ENCODE data around the gene SFI1. TPM values are rescaled to one million over a fixed set of nuclear protein-coding genes. Genes with fewer than 3 reads are reported as not detected.

The SFI1 gene
- total RNA-seq, 1 donor from 2014 or later, result 13.6 TPM

DNA sequence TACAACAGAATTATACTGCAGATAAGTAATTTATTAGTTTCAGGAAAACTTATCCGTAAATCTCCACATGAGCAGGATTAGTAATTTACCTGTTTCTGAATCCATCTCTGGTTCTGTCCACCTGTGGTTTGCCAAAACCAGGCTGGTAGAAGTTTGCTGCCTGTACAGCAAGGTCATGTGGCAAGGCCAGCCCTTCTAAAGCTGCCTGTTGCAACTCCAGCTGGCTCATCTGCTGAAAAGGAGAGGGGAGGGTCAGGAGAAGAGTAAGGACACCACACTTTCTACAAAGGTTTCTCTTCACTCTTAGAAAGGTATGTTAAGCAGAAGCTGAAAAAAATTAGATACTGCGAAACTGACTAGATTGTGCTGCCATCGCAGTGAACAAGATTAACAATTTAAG lies 49.0 kb upstream of the SFI1 start:
- no peak for FAIRE-seq

DNA sequence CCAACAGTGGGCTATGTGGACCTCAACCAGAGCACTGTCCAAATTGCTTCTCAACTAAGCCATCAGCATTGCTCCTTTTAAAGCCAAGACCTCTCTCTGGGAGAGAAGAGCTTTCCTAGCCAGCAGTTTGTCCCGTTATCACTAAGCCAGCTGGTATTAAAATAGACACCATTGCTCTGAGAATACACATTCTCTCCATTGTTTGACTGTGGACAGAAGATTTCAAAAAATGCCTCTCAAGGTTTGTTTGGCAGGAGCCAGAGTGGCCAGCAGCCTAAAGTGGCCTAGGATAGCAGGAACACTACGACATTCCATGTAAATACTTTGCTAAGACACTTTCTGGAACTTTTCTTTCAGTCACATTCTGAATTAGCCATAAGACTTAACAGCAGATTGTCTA lies 48.0 kb upstream of the SFI1 start:
- DNase-seq (ENCODE audit: low read depth) (no peak), FAIRE-seq (no peak)
- H3K79me2 ChIP-seq (ENCODE audit: insufficient read depth, low read length), result no peaks in the 10 kb centered on the region
- Mint-ChIP-seq H3K9me3 (ENCODE audit: unreplicated experiment) (no peaks in the 10 kb centered on the region), H3K4me1 (ENCODE audit: low read depth, unreplicated experiment) (peaks cover 7% of the 10 kb centered on the region), H3K36me3 (ENCODE audit: low read depth, unreplicated experiment) (peaks cover 16% of the 10 kb centered on the region), H3K27ac (ENCODE audit: unreplicated experiment) (no peak overlapping the region), H3K4me3 (ENCODE audit: unreplicated experiment) (no peak overlapping the region), H3K27me3 (ENCODE audit: low read depth, unreplicated experiment) (no peaks in the 10 kb centered on the region)
- no peak overlapping the region for H3K27ac ChIP-seq (ENCODE audit: low read depth, low read length)
- no peaks in the 10 kb centered on the region for H3K9me3 ChIP-seq (ENCODE audit: insufficient read depth, low read depth, low read length)
- no peaks in the 10 kb centered on the region for H3K4me1 ChIP-seq (ENCODE audit: insufficient read depth, low read length)
- TF ChIP-seq, protein P1, sequence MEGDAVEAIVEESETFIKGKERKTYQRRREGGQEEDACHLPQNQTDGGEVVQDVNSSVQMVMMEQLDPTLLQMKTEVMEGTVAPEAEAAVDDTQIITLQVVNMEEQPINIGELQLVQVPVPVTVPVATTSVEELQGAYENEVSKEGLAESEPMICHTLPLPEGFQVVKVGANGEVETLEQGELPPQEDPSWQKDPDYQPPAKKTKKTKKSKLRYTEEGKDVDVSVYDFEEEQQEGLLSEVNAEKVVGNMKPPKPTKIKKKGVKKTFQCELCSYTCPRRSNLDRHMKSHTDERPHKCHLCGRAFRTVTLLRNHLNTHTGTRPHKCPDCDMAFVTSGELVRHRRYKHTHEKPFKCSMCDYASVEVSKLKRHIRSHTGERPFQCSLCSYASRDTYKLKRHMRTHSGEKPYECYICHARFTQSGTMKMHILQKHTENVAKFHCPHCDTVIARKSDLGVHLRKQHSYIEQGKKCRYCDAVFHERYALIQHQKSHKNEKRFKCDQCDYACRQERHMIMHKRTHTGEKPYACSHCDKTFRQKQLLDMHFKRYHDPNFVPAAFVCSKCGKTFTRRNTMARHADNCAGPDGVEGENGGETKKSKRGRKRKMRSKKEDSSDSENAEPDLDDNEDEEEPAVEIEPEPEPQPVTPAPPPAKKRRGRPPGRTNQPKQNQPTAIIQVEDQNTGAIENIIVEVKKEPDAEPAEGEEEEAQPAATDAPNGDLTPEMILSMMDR (IDR thresholded peaks at IDR 0.05; ENCODE audit: insufficient read depth, low read depth, low read length), result no peak
- TF ChIP-seq EZH2 (IDR thresholded peaks at IDR 0.05; ENCODE audit: insufficient read depth, low read length), result no peak
- no peak overlapping the region for H3K9ac ChIP-seq (ENCODE audit: low read length)
- H3K4me2 ChIP-seq (ENCODE audit: low read length), result no peak overlapping the region
- H4K20me1 ChIP-seq (ENCODE audit: insufficient read depth, low read length), result peaks cover 10% of the 10 kb centered on the region
- peaks cover 14% of the 10 kb centered on the region for H3K36me3 ChIP-seq (ENCODE audit: insufficient read depth, low read length)
- no peaks in the 10 kb centered on the region for H3K27me3 ChIP-seq (ENCODE audit: insufficient read depth, low read length)
- H3K4me3 ChIP-seq (ENCODE audit: insufficient read depth, low read depth, low read length), result no peak overlapping the region
- H2AFZ ChIP-seq (ENCODE audit: low read depth, low read length), result no peak overlapping the region

More for the DNA sequence above, 49.0 kb upstream of the SFI1 start:
- Mint-ChIP-seq H3K27me3 (ENCODE audit: low read depth, unreplicated experiment) (no peaks in the 10 kb centered on the region), H3K27ac (ENCODE audit: unreplicated experiment) (no peak overlapping the region), H3K9me3 (ENCODE audit: unreplicated experiment) (no peaks in the 10 kb centered on the region), H3K4me3 (ENCODE audit: unreplicated experiment) (no peak overlapping the region), H3K4me1 (ENCODE audit: low read depth, unreplicated experiment) (peaks cover 7% of the 10 kb centered on the region), H3K36me3 (ENCODE audit: low read depth, unreplicated experiment) (peaks cover 17% of the 10 kb centered on the region)
- TF ChIP-seq EZH2 (IDR thresholded peaks at IDR 0.05; ENCODE audit: insufficient read depth, low read length), result no peak
- TF ChIP-seq, protein P1 (IDR thresholded peaks at IDR 0.05; ENCODE audit: insufficient read depth, low read depth, low read length), result no peak
- H3K79me2 ChIP-seq (ENCODE audit: insufficient read depth, low read length), result no peaks in the 10 kb centered on the region
- H3K9ac ChIP-seq (ENCODE audit: low read length), result no peak overlapping the region
- no peak for DNase-seq (ENCODE audit: low read depth)
- peaks cover 20% of the 10 kb centered on the region for H3K36me3 ChIP-seq (ENCODE audit: insufficient read depth, low read length)
- H3K27me3 ChIP-seq (ENCODE audit: insufficient read depth, low read length), result no peaks in the 10 kb centered on the region
- H3K4me2 ChIP-seq (ENCODE audit: low read length), result no peak overlapping the region
- H3K4me1 ChIP-seq (ENCODE audit: insufficient read depth, low read length), result no peaks in the 10 kb centered on the region
- H2AFZ ChIP-seq (ENCODE audit: low read depth, low read length), result no peak overlapping the region
- no peaks in the 10 kb centered on the region for H3K9me3 ChIP-seq (ENCODE audit: insufficient read depth, low read depth, low read length)
- H3K4me3 ChIP-seq (ENCODE audit: insufficient read depth, low read depth, low read length), result no peak overlapping the region
- peaks cover 9% of the 10 kb centered on the region for H4K20me1 ChIP-seq (ENCODE audit: insufficient read depth, low read length)
- H3K27ac ChIP-seq (ENCODE audit: low read depth, low read length), result no peak overlapping the region

DNA sequence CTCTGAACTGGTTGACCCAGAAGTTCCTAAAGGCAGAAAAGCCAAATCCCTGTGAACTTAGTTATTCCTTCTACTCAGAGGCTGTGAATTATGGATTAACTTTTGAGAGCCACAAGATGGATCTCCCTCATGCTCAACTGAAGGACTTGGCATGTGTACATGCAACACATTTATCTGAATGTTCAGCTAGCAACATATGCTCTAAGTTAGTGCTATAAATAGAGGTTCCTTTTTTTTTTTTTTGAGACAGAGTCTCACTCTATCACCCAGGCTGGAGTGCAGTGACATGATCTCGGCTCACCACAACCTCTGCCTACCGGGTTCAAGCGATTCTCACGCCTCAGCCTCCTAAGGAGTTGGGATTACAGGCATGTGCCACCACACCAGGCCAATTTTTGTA lies 46.8 kb upstream of the SFI1 start:
- TF ChIP-seq, protein P1 (IDR thresholded peaks at IDR 0.05; ENCODE audit: insufficient read depth, low read depth, low read length), result no peak
- no peak for TF ChIP-seq EZH2 (IDR thresholded peaks at IDR 0.05; ENCODE audit: insufficient read depth, low read length)
- Mint-ChIP-seq H3K4me3 (ENCODE audit: unreplicated experiment) (no peak overlapping the region), H3K4me1 (ENCODE audit: low read depth, unreplicated experiment) (peaks cover 7% of the 10 kb centered on the region), H3K9me3 (ENCODE audit: unreplicated experiment) (no peaks in the 10 kb centered on the region), H3K36me3 (ENCODE audit: low read depth, unreplicated experiment) (peaks cover 23% of the 10 kb centered on the region), H3K27me3 (ENCODE audit: low read depth, unreplicated experiment) (no peaks in the 10 kb centered on the region), H3K27ac (ENCODE audit: unreplicated experiment) (no peak overlapping the region)
- no peaks in the 10 kb centered on the region for H3K4me1 ChIP-seq (ENCODE audit: insufficient read depth, low read length)
- no peak overlapping the region for H3K4me2 ChIP-seq (ENCODE audit: low read length)
- DNase-seq (ENCODE audit: low read depth), result no peak
- no peaks in the 10 kb centered on the region for H3K9me3 ChIP-seq (ENCODE audit: insufficient read depth, low read depth, low read length)
- H3K79me2 ChIP-seq (ENCODE audit: insufficient read depth, low read length), result no peaks in the 10 kb centered on the region
- no peak overlapping the region for H2AFZ ChIP-seq (ENCODE audit: low read depth, low read length)
- FAIRE-seq, result no peak
- H4K20me1 ChIP-seq (ENCODE audit: insufficient read depth, low read length), result peaks cover 10% of the 10 kb centered on the region
- H3K4me3 ChIP-seq (ENCODE audit: insufficient read depth, low read depth, low read length), result no peak overlapping the region
- H3K27ac ChIP-seq (ENCODE audit: low read depth, low read length), result no peak overlapping the region
- peaks cover 16% of the 10 kb centered on the region for H3K36me3 ChIP-seq (ENCODE audit: insufficient read depth, low read length)
- no peaks in the 10 kb centered on the region for H3K27me3 ChIP-seq (ENCODE audit: insufficient read depth, low read length)
- no peak overlapping the region for H3K9ac ChIP-seq (ENCODE audit: low read length)
